Astrocyte (in vitro differentiated cells and primary cell): ENCODE measurements around the gene MGAT3. TPM values are rescaled to one million over a fixed set of nuclear protein-coding genes. Genes with fewer than 3 reads are reported as not detected.

Experiments
- DNase-seq: peaks from one replicate; pipeline ENCODE4 v3.0.0-alpha.2; 2010; ENCODE audit warnings: low read depth
- FAIRE-seq: peaks from 2 replicates; lab custom pipeline; 2011; peaks lifted over from hg19 to GRCh38; lab: Jason Lieb, UNC
- H2AFZ ChIP-seq: 2 replicates; pipeline ENCODE4 v1.6.0; 2012; ENCODE audit warnings: low read depth, low read length, inconsistent platforms
- H3K27ac ChIP-seq: 2 replicates; pipeline ENCODE4 v1.5.1; 2011; ENCODE audit warnings: low read depth, low read length, inconsistent platforms
- H3K27me3 ChIP-seq: 2 replicates; pipeline ENCODE4 v1.6.0; 2011; ENCODE audit warnings: low read length, inconsistent platforms; ENCODE audit not compliant: insufficient read depth
- H3K36me3 ChIP-seq: 2 replicates; pipeline ENCODE4 v1.5.1; 2011; ENCODE audit warnings: low read length, inconsistent platforms; ENCODE audit not compliant: insufficient read depth
- H3K4me1 ChIP-seq: 2 replicates; pipeline ENCODE4 v1.5.1; 2011; ENCODE audit warnings: low read length, inconsistent platforms; ENCODE audit not compliant: insufficient read depth
- H3K4me2 ChIP-seq: 2 replicates; pipeline ENCODE4 v1.6.0; 2012; ENCODE audit warnings: low read length, inconsistent platforms
- H3K4me3 ChIP-seq: 2 replicates; pipeline ENCODE4 v1.5.1; 2011; ENCODE audit warnings: low read depth, mild to moderate bottlenecking, low read length, inconsistent platforms; ENCODE audit not compliant: insufficient read depth
- H3K79me2 ChIP-seq: 2 replicates; pipeline ENCODE4 v1.6.0; 2012; ENCODE audit warnings: mild to moderate bottlenecking, low read length, inconsistent platforms; ENCODE audit not compliant: insufficient read depth
- H3K9ac ChIP-seq: 2 replicates; pipeline ENCODE4 v1.6.0; 2012; ENCODE audit warnings: mild to moderate bottlenecking, low read length, inconsistent platforms
- H3K9me3 ChIP-seq: 2 replicates; pipeline ENCODE4 v1.5.1; 2012; ENCODE audit warnings: low read depth, mild to moderate bottlenecking, low read length, inconsistent platforms; ENCODE audit not compliant: insufficient read depth
- H4K20me1 ChIP-seq: 2 replicates; pipeline ENCODE4 v1.6.0; 2012; ENCODE audit warnings: low read length, inconsistent platforms; ENCODE audit not compliant: insufficient read depth
- H3K27ac Mint-ChIP-seq: one replicate; pipeline ENCODE4 v1.8.0; 2021; ENCODE audit warnings: mild to moderate bottlenecking, mixed read lengths; ENCODE audit not compliant: unreplicated experiment
- H3K27me3 Mint-ChIP-seq: one replicate; pipeline ENCODE4 v1.8.0; 2021; ENCODE audit warnings: low read depth, mixed read lengths; ENCODE audit not compliant: unreplicated experiment
- H3K36me3 Mint-ChIP-seq: one replicate; pipeline ENCODE4 v1.8.0; 2021; ENCODE audit warnings: low read depth, mixed read lengths; ENCODE audit not compliant: unreplicated experiment
- H3K4me1 Mint-ChIP-seq: one replicate; pipeline ENCODE4 v1.8.0; 2021; ENCODE audit warnings: low read depth, mixed read lengths; ENCODE audit not compliant: unreplicated experiment
- H3K4me3 Mint-ChIP-seq: one replicate; pipeline ENCODE4 v1.8.0; 2021; ENCODE audit warnings: mild to moderate bottlenecking, moderate library complexity, mixed read lengths; ENCODE audit not compliant: unreplicated experiment
- H3K9me3 Mint-ChIP-seq: one replicate; pipeline ENCODE4 v1.8.0; 2021; ENCODE audit warnings: mild to moderate bottlenecking, mixed read lengths; ENCODE audit not compliant: unreplicated experiment
- EZH2 ChIP-seq: IDR thresholded peaks from 2 replicates; pipeline ENCODE4 v1.6.1; 2012; ENCODE audit warnings: mild to moderate bottlenecking, low read length, inconsistent platforms; ENCODE audit not compliant: insufficient read depth
- total RNA-seq: library from RNA; stranded (reverse); gene quantifications from 2 replicates; pipeline ENCODE4 v1.2.1, GENCODE V29; 2021
- TF ChIP-seq, protein P1 (sequence below): IDR thresholded peaks from 2 replicates; pipeline ENCODE4 v1.5.1; 2011; ENCODE audit warnings: low read depth, mild to moderate bottlenecking, inconsistent platforms, low read length, moderate library complexity; ENCODE audit not compliant: insufficient read depth

MGAT3 gene
- total RNA-seq, 1 donor from 2014 or later = 7.9 TPM

DNA sequence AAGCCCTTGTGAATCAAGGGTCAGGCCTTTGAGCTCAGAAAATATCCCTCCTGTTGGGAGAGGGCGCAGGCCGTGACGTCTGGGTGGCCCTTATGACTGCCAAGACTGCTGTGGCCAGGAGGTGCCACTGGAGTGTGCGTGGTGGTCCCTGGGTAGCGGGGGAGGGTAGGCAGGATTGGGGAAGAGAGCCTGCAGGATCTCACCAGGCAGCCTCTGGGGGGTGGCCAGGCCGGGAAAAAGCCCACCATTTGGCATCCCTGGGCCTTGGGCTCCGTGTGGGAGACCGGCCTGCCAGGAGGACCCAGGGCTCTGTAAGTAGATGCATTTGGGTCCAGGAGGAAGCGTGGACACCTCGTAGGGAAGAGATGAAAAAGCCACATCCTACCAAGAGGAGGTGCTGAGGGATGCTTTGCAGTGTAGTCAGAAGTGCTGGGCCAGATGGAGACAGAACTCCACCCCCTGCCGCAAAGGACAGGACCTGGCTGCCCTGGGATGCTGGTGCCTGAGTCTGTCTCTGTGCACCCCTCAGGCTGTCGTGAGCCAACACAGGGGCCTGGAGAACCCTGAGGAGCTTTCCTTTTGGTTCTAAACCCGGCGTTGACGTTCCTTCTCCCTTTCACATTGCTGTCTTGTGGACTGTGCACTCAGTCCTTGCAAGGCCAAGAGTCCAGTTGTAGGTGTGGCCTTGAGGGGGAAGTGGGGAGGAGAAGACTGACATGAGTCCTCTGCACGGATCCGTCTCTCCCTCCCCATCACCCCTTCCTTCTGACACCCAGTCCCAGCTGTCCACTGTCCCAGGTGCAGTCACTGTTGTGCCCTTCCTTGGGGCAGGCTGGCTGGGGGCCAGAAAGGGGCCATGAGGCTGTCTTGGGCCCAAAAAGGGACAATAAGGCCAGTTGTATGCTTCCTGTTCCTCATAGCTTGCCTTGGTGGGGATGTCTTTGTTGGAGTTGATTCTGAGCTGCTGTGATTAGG is 32.6 kb downstream of the MGAT3 start:
- Mint-ChIP-seq H3K4me1 (peaks cover 5% of the 10 kb centered on the region), H3K4me3 (no peak overlapping the region), H3K27ac (no peak overlapping the region), H3K27me3 (peaks cover 1% of the 10 kb centered on the region), H3K9me3 (no peaks in the 10 kb centered on the region), H3K36me3 (peaks cover 4% of the 10 kb centered on the region)
- Histone ChIP-seq H3K9ac (no peak overlapping the region), H3K27ac (no peak overlapping the region), H3K9me3 (no peaks in the 10 kb centered on the region), H4K20me1 (no peaks in the 10 kb centered on the region), H3K36me3 (no peaks in the 10 kb centered on the region), H3K4me1 (peaks cover 14% of the 10 kb centered on the region), H3K27me3 (no peaks in the 10 kb centered on the region), H2AFZ (peak overlapping the region; percentile 5), H3K4me3 (no peak overlapping the region), H3K4me2 (no peak overlapping the region), H3K79me2 (no peaks in the 10 kb centered on the region)
- no peak for DNase-seq
- TF ChIP-seq, protein P1, sequence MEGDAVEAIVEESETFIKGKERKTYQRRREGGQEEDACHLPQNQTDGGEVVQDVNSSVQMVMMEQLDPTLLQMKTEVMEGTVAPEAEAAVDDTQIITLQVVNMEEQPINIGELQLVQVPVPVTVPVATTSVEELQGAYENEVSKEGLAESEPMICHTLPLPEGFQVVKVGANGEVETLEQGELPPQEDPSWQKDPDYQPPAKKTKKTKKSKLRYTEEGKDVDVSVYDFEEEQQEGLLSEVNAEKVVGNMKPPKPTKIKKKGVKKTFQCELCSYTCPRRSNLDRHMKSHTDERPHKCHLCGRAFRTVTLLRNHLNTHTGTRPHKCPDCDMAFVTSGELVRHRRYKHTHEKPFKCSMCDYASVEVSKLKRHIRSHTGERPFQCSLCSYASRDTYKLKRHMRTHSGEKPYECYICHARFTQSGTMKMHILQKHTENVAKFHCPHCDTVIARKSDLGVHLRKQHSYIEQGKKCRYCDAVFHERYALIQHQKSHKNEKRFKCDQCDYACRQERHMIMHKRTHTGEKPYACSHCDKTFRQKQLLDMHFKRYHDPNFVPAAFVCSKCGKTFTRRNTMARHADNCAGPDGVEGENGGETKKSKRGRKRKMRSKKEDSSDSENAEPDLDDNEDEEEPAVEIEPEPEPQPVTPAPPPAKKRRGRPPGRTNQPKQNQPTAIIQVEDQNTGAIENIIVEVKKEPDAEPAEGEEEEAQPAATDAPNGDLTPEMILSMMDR = no peak
- no peak for TF ChIP-seq EZH2
- no peak for FAIRE-seq

DNA sequence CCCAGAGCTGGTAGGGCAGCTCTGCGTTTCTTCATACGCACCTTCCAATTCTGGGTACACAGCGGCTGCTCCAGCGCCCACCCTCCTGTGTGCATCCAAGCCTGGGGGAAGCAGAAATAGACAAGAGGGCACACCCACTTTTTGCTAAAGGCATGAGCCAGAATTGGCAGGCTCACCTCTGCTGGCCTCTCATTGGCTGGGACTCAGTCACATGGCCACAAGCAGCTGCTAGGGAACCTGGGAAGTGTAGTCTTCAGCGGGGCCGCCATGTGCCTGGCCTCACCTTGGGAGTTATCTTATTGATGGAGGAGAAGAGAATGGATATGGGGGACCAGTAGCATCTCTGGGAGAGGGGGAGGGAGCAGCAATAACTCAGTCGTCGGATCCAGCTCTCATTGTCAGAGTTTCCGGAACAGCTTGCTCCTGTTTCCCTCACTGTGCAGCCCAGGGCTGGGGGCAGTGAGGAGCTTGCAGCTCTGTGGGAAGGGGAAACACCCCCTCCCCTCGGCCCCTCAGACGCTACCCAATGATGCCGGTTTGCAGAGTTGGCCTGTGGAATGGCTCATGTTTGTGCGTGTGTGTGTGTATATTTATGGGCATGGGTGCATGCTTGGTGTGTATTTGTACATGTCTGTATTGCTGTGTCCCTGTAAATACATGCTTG is 33.5 kb downstream of the MGAT3 start:
- no peak overlapping the region for H3K9ac ChIP-seq
- H3K79me2 ChIP-seq = no peaks in the 10 kb centered on the region
- Mint-ChIP-seq H3K4me1 (peaks cover 5% of the 10 kb centered on the region), H3K9me3 (no peaks in the 10 kb centered on the region), H3K36me3 (peaks cover 4% of the 10 kb centered on the region), H3K4me3 (no peak overlapping the region), H3K27me3 (peaks cover 1% of the 10 kb centered on the region), H3K27ac (no peak overlapping the region)
- TF ChIP-seq EZH2 = no peak
- TF ChIP-seq, protein P1 = no peak
- DNase-seq = peak; percentile 65
- H3K27ac ChIP-seq = no peak overlapping the region
- H4K20me1 ChIP-seq = no peaks in the 10 kb centered on the region
- H3K4me2 ChIP-seq = no peak overlapping the region
- no peak overlapping the region for H3K4me3 ChIP-seq
- no peaks in the 10 kb centered on the region for H3K9me3 ChIP-seq
- H2AFZ ChIP-seq = peak overlapping the region; percentile 5
- FAIRE-seq = no peak
- H3K36me3 ChIP-seq = no peaks in the 10 kb centered on the region
- no peaks in the 10 kb centered on the region for H3K27me3 ChIP-seq
- H3K4me1 ChIP-seq = peaks cover 14% of the 10 kb centered on the region
